HepG2 (cell line): Measurements from ENCODE around the gene INF2. TPM values are rescaled to one million over a fixed set of nuclear protein-coding genes. Genes with fewer than 3 reads are reported as not detected.

Experiments used
- ATAC-seq: fragments of 200-7000 bp; cut with Tn5 transposase; 3 replicates; pipeline ENCODE4 v1.9.1; 2020; ENCODE audit warnings: mild to moderate bottlenecking, moderate library complexity
- BruUV-seq: library from RNA; stranded (reverse); fragments of 400-500 nt; replicated peaks from 2 replicates; lab custom pipeline; 2021; lab: Mats Ljungman, UMichigan
- CTCF ChIA-PET: fragments of 300-600 bp; formaldehyde crosslinking; extraction: SDS; loops from one replicate; lab custom pipeline; 2021; ENCODE audit warnings: low total read pairs, inconsistent platforms, low intra/inter-chr PET ratio; lab: Yijun Ruan, JAX
- POLR2A ChIA-PET: fragments of 350-600 bp; sonication (Branson Sonifier 250); formaldehyde crosslinking; loops from one replicate; lab custom pipeline; 2020; ENCODE audit warnings: antibody characterized with exemption, inconsistent platforms; lab: Yijun Ruan, JAX
- DNase-seq: peaks from one replicate; pipeline ENCODE4 v3.0.0-alpha.2; 2015; ENCODE audit warnings: low spot score
- FAIRE-seq: peaks from 3 replicates; lab custom pipeline; 2011; peaks lifted over from hg19 to GRCh38; lab: Jason Lieb, UNC
- H2AFZ ChIP-seq: one replicate; pipeline ENCODE4 v1.6.1; 2011; ENCODE audit warnings: low read length, inconsistent platforms
- H3K27ac ChIP-seq: fragments of 300-600 bp; 3 replicates; pipeline ENCODE4 v1.8.0; 2011; ENCODE audit warnings: mixed run types, mild to moderate bottlenecking, mixed read lengths, low read length, inconsistent platforms; ENCODE audit not compliant: insufficient read depth; ENCODE audit errors: extremely low read length
- H3K27me3 ChIP-seq, 2 experiments: fragments of 200-600 bp in 1 of 2; 2 replicates in 1 of 2; 3 replicates in 1 of 2; pipeline versions ENCODE4 v1.6.0 to v1.8.0; 2011; ENCODE audit warnings: low read length in 2 of 2, mild to moderate bottlenecking in 2 of 2, moderate library complexity in 2 of 2, inconsistent platforms in 1 of 2; ENCODE audit not compliant: insufficient read depth in 2 of 2, control insufficient read depth in 1 of 2
- H3K36me3 ChIP-seq, 2 experiments: fragments of 200-600 bp in 1 of 2; replicated peaks in 1 of 2; 2 replicates in 1 of 2; 3 replicates in 1 of 2; pipeline versions ENCODE4 v1.5.1 to v1.8.0; 2011; ENCODE audit warnings: low read length in 2 of 2, inconsistent platforms in 1 of 2; ENCODE audit not compliant: insufficient read depth in 2 of 2, control insufficient read depth in 1 of 2
- H3K4me1 ChIP-seq: 2 replicates; pipeline ENCODE4 v1.5.1; 2012; ENCODE audit warnings: low read length, inconsistent platforms; ENCODE audit not compliant: insufficient read depth
- H3K4me2 ChIP-seq: 2 replicates; pipeline ENCODE4 v1.6.0; 2011; ENCODE audit warnings: low read depth, low read length, inconsistent platforms
- H3K4me3 ChIP-seq, 3 experiments: fragments of 200-600 bp in 1 of 3; sonication (generic), shearing (Covaris generic) in 1 of 3; replicated peaks in 1 of 3; 2 replicates each; pipeline ENCODE4 v1.5.1; 2011 to 2016; ENCODE audit warnings: low read length in 3 of 3, inconsistent platforms in 2 of 3, low read depth in 2 of 3, mild to moderate bottlenecking in 2 of 3, control low read depth in 1 of 3, mixed read lengths in 1 of 3; ENCODE audit not compliant: insufficient read depth in 1 of 3
- H3K79me2 ChIP-seq: one replicate; pipeline ENCODE4 v1.6.1; 2011; ENCODE audit warnings: low read length, inconsistent platforms; ENCODE audit not compliant: insufficient read depth
- H3K9ac ChIP-seq: 2 replicates; pipeline ENCODE4 v1.6.0; 2011; ENCODE audit warnings: mild to moderate bottlenecking, low read depth, low read length, inconsistent platforms; ENCODE audit not compliant: insufficient read depth
- H3K9me3 ChIP-seq: 2 replicates; pipeline ENCODE4 v1.5.1; 2012; ENCODE audit warnings: mild to moderate bottlenecking, low read length
- H4K20me1 ChIP-seq: 2 replicates; pipeline ENCODE4 v1.6.0; 2011; ENCODE audit warnings: inconsistent platforms, mild to moderate bottlenecking, low read length, moderate library complexity; ENCODE audit not compliant: insufficient read depth
- ARID4A ChIP-seq: sonication (generic); formaldehyde crosslinking; IDR thresholded peaks from 2 replicates; pipeline ENCODE4 v1.5.0; 2020; ENCODE audit warnings: mild to moderate bottlenecking, missing genetic modification reagents, borderline replicate concordance
- ESRRA ChIP-seq: sonication (generic); formaldehyde crosslinking; IDR thresholded peaks from 2 replicates; pipeline ENCODE4 v1.5.1; 2020; ENCODE audit warnings: mild to moderate bottlenecking, low read depth, missing genetic modification reagents
- FOXC1 ChIP-seq: sonication (generic); formaldehyde crosslinking; IDR thresholded peaks from 2 replicates; pipeline ENCODE4 v1.8.0; 2022; ENCODE audit warnings: mild to moderate bottlenecking, missing genetic modification reagents, borderline replicate concordance
- HCFC1 ChIP-seq: fragments of 150-350 bp; IDR thresholded peaks from 2 replicates; pipeline ENCODE4 v1.6.1; 2014; ENCODE audit warnings: low read depth, low read length
- HDAC2 ChIP-seq: sonication (generic); formaldehyde crosslinking; IDR thresholded peaks from 2 replicates; pipeline ENCODE4 v1.4.0; 2020; ENCODE audit warnings: missing genetic modification reagents
- HNF1A ChIP-seq, 2 experiments: sonication (generic) in 1 of 2; formaldehyde crosslinking in 1 of 2; IDR thresholded peaks; 2 replicates each; pipeline versions ENCODE4 v1.4.0 to v1.6.1; 2016 to 2020; ENCODE audit warnings: borderline replicate concordance in 1 of 2, low read depth in 1 of 2, mild to moderate bottlenecking in 1 of 2, missing genetic modification reagents in 1 of 2
- TFAP4 ChIP-seq: sonication (generic); IDR thresholded peaks from 2 replicates; pipeline ENCODE4 v1.6.1; 2016; ENCODE audit warnings: low read depth, borderline replicate concordance
- ZNF768 ChIP-seq: sonication (generic); formaldehyde crosslinking; IDR thresholded peaks from 2 replicates; pipeline ENCODE4 v1.4.0; 2020; ENCODE audit warnings: missing genetic modification reagents
- WGBS: methylation state at CpG from one replicate; pipeline ENCODE4 v1.1.6; 2017; ENCODE audit warnings: low lambda C conversion rate; 5-methylcytosine and 5-hydroxymethylcytosine counted together
- in situ Hi-C: cut with HindIII; loops from 2 replicates; pipeline ENCODE4 v1.10.0; 2017; ENCODE audit warnings: low pct_unique_long_range_greater_than_20kb; ENCODE audit not compliant: extremely low pct_ligation_motif_present
- intact Hi-C: fragments of 100-400 bp; cut with micrococcal nuclease; formaldehyde crosslinking; loops from one replicate; pipeline ENCODE4 v1.10.0; 2022; ENCODE audit not compliant: unreplicated experiment
- polyA plus RNA-seq, 8 experiments: library from polyadenylated mRNA; depleted of rRNA in 3 of 8; stranded (reverse) in 7 of 8; unstranded in 1 of 8; fragments of >200 nt; fragmentation: Illumina TruSeq in 4 of 8; extraction: Trizol in 4 of 8; gene quantifications; 2 replicates each; pipeline versions ENCODE4 v1.2.1 to v1.2.3, GENCODE V29; 2011 to 2016; ENCODE audit warnings: low read depth in 4 of 8, missing spikeins in 1 of 8, mixed read lengths in 1 of 8; ENCODE audit not compliant: insufficient read depth in 1 of 8
- total RNA-seq, 5 experiments: library from RNA; depleted of rRNA; stranded (reverse); fragments of >200 nt; fragmentation: Illumina TruSeq; extraction: Trizol; gene quantifications; 2 replicates each; pipeline ENCODE4 v1.2.3, GENCODE V29; 2016; ENCODE audit warnings: low read depth in 1 of 5
- TF ChIP-seq, protein P1 (sequence below): sonication (generic); formaldehyde crosslinking; IDR thresholded peaks from 2 replicates; pipeline ENCODE4 v1.4.0; 2020; ENCODE audit warnings: missing genetic modification reagents

Gene INF2
- total and polyA plus RNA-seq, 2 of the 13 experiments (the other 11 are each of a cell fraction or from before 2014, with no cell fraction given), result 16.4 to 26.4 TPM

- peak overlapping the region; percentile 47 for H2AFZ ChIP-seq
- ChIA-PET POLR2A (interaction anchor here (0.6 to 7.6 kb wide), 7 partner anchors 8 to 76 kb away, joined by 3 to 179 read pairs (median 3); partner anchors contain the start of gene SIVA1), CTCF (no interaction called here)
- peaks cover 63% of the 10 kb centered on the region for H3K4me1 ChIP-seq
- no peak for FAIRE-seq
- 2% methylated on average over 7 of the region's 29 CpGs for WGBS
- H4K20me1 ChIP-seq, result no peaks in the 10 kb centered on the region
- in situ Hi-C loops (no loop called here), intact Hi-C loops (loop anchor here (1.0 kb wide), 1 partner anchor 11 kb away; no protein-coding TSS in a partner anchor)
- BruUV-seq, result TSS peak; percentile 41
- H3K9ac ChIP-seq, result peak overlapping the region; percentile 64
- ATAC-seq, result peak; percentile 37
- DNase-seq, result peak; percentile 55
- peak overlapping the region; percentile 41 to 68 (median 52) for H3K4me3 ChIP-seq
- H3K27me3 ChIP-seq, result no peaks in the 10 kb centered on the region; a peak in 1 of 5 replicates
- H3K36me3 ChIP-seq, result no peaks in the 10 kb centered on the region
- no peaks in the 10 kb centered on the region for H3K79me2 ChIP-seq
- H3K27ac ChIP-seq, result no peak overlapping the region
- H3K4me2 ChIP-seq, result peak overlapping the region; percentile 97
- no peaks in the 10 kb centered on the region for H3K9me3 ChIP-seq
- TF ChIP-seq HNF1A (IDR thresholded peaks at IDR 0.05; ENCODE audit: low read depth) (no peak), HNF1A (CRISPR knock-in tag; IDR thresholded peaks at IDR 0.05; ENCODE audit: borderline replicate concordance) (no peak), HCFC1 (no peak), ESRRA (CRISPR knock-in tag) (0 out of 2 replicates have a peak, but pooled peaks have one; percentile 26), ZNF768 (CRISPR knock-in tag) (peak; percentile 30; the same call in 1 of the 2 replicates), ARID4A (CRISPR knock-in tag) (peak; percentile 26; the same call in 1 of the 2 replicates), FOXC1 (CRISPR knock-in tag) (no peak), HDAC2 (0 out of 2 replicates have a peak, but pooled peaks have one; percentile 7), TFAP4 (peak; percentile 55; the same call in 1 of the 2 replicates)
- TF ChIP-seq, protein P1, sequence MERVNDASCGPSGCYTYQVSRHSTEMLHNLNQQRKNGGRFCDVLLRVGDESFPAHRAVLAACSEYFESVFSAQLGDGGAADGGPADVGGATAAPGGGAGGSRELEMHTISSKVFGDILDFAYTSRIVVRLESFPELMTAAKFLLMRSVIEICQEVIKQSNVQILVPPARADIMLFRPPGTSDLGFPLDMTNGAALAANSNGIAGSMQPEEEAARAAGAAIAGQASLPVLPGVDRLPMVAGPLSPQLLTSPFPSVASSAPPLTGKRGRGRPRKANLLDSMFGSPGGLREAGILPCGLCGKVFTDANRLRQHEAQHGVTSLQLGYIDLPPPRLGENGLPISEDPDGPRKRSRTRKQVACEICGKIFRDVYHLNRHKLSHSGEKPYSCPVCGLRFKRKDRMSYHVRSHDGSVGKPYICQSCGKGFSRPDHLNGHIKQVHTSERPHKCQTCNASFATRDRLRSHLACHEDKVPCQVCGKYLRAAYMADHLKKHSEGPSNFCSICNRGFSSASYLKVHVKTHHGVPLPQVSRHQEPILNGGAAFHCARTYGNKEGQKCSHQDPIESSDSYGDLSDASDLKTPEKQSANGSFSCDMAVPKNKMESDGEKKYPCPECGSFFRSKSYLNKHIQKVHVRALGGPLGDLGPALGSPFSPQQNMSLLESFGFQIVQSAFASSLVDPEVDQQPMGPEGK, result peak; percentile 69
Observed at GRCh38 chr14:104676694-104677511, 12.5 kb upstream of the INF2 start.
